Right atrium auricular region (tissue), 2 donors: ENCODE results near the gene TAS2R30. TPM values are rescaled to one million over a fixed set of nuclear protein-coding genes. Genes with fewer than 3 reads are reported as not detected.

Source experiments
- DNase-seq: peaks from one replicate; pipeline ENCODE4 v3.0.0-alpha.2; 2019; ENCODE audit warnings: low spot score
- H3K27ac ChIP-seq, 2 donors: fragments of 200-600 bp; sonication (generic); 1 replicate in 1 of 2; 2 replicates in 1 of 2; pipeline ENCODE4 v1.5.1; 2016 to 2019
- H3K27me3 ChIP-seq, 2 donors: fragments of 200-600 bp; sonication (generic); one replicate each; pipeline versions ENCODE4 v1.5.1 to v1.6.0; 2017 to 2019
- H3K36me3 ChIP-seq: fragments of 200-600 bp; sonication (generic); one replicate; pipeline ENCODE4 v1.5.1; 2016
- H3K4me1 ChIP-seq, 2 donors: fragments of 200-600 bp; sonication (generic); one replicate each; pipeline versions ENCODE4 v1.5.1 to v1.6.0; 2017 to 2019
- H3K4me3 ChIP-seq, 2 donors: fragments of 200-600 bp; sonication (generic); 1 replicate in 1 of 2; 2 replicates in 1 of 2; pipeline ENCODE4 v1.5.1; 2017 to 2019; ENCODE audit warnings: mild to moderate bottlenecking in 1 of 2, moderate library complexity in 1 of 2
- H3K9me3 ChIP-seq, 2 donors: fragments of 200-600 bp; sonication (generic); one replicate each; pipeline ENCODE4 v1.5.1; 2019
- CTCF ChIP-seq, 2 donors: fragments of 200-600 bp; sonication (generic); IDR thresholded peaks; one replicate each; pipeline ENCODE4 v1.5.1; 2019; ENCODE audit warnings: antibody characterized with exemption in 2 of 2
- total RNA-seq, 2 donors: library from RNA; depleted of rRNA; stranded (reverse); fragments of >200 nt; gene quantifications; one replicate each; pipeline ENCODE4 v1.1.0, GENCODE V29; 2016

TAS2R30 gene
- total RNA-seq, 2 donors from 2014 or later: 0.44 to 0.90 TPM

GRCh38 chr12:11158885-11159444 lies 24.5 kb upstream of the TAS2R30 start:
- Histone ChIP-seq H3K27me3 (no peaks in the 10 kb centered on the region), H3K4me1 (peaks cover 0 to 8% of the 10 kb centered on the region in 2 donors), H3K9me3 (no peaks in the 10 kb centered on the region), H3K36me3 (no peaks in the 10 kb centered on the region), H3K4me3 (no peak overlapping the region), H3K27ac (peak overlapping the region in 1 of 2 donors; percentile 17)
- DNase-seq: no peak
- TF ChIP-seq CTCF (IDR thresholded peaks at IDR 0.05): no peak

GRCh38 chr12:11154400-11154925 lies 20.0 kb upstream of the TAS2R30 start:
- TF ChIP-seq CTCF (IDR thresholded peaks at IDR 0.05): no peak
- Histone ChIP-seq H3K27me3 (no peaks in the 10 kb centered on the region), H3K27ac (no peak overlapping the region), H3K36me3 (no peaks in the 10 kb centered on the region), H3K9me3 (no peaks in the 10 kb centered on the region), H3K4me3 (no peak overlapping the region), H3K4me1 (peaks cover 0 to 8% of the 10 kb centered on the region in 2 donors)
- no peak for DNase-seq

- DNase-seq: no peak
- Histone ChIP-seq H3K27me3 (no peaks in the 10 kb centered on the region), H3K9me3 (no peaks in the 10 kb centered on the region), H3K27ac (no peak overlapping the region), H3K4me3 (no peak overlapping the region), H3K36me3 (no peaks in the 10 kb centered on the region), H3K4me1 (no peaks in the 10 kb centered on the region)
- no peak for TF ChIP-seq CTCF (IDR thresholded peaks at IDR 0.05)
Observed at GRCh38 chr12:11152725-11153124, 18.3 kb upstream of the TAS2R30 start.

- Histone ChIP-seq H3K27me3 (no peaks in the 10 kb centered on the region), H3K9me3 (no peaks in the 10 kb centered on the region), H3K36me3 (no peaks in the 10 kb centered on the region), H3K4me1 (no peaks in the 10 kb centered on the region), H3K4me3 (no peak overlapping the region), H3K27ac (no peak overlapping the region)
- no peak for TF ChIP-seq CTCF (IDR thresholded peaks at IDR 0.05)
- DNase-seq: no peak
Observed at GRCh38 chr12:11150832-11151231, 16.4 kb upstream of the TAS2R30 start.

- no peak overlapping the region for H3K4me3 ChIP-seq
- DNase-seq: no peak
- peaks cover 0 to 14% of the 10 kb centered on the region in 2 donors for H3K9me3 ChIP-seq
- no peak for TF ChIP-seq CTCF (IDR thresholded peaks at IDR 0.05)
- H3K4me1 ChIP-seq: no peaks in the 10 kb centered on the region
- no peaks in the 10 kb centered on the region for H3K27me3 ChIP-seq
- H3K27ac ChIP-seq: no peak overlapping the region
- H3K36me3 ChIP-seq: no peaks in the 10 kb centered on the region
Observed at GRCh38 chr12:11147420-11147819, 13.0 kb upstream of the TAS2R30 start.

GRCh38 chr12:11144297-11144696 lies 9.9 kb upstream of the TAS2R30 start:
- H3K27me3 ChIP-seq: no peaks in the 10 kb centered on the region
- no peak for DNase-seq
- H3K9me3 ChIP-seq: peaks cover 0 to 14% of the 10 kb centered on the region in 2 donors
- H3K4me3 ChIP-seq: no peak overlapping the region
- no peaks in the 10 kb centered on the region for H3K4me1 ChIP-seq
- no peak for TF ChIP-seq CTCF (IDR thresholded peaks at IDR 0.05)
- H3K36me3 ChIP-seq: no peaks in the 10 kb centered on the region
- H3K27ac ChIP-seq: no peak overlapping the region
